ENCODE data around the gene NRBP1. TPM values are rescaled to one million over a fixed set of nuclear protein-coding genes. Genes with fewer than 3 reads are reported as not detected.

Gene NRBP1
- total RNA-seq = 104 and 112 TPM in 2 replicates

DNA sequence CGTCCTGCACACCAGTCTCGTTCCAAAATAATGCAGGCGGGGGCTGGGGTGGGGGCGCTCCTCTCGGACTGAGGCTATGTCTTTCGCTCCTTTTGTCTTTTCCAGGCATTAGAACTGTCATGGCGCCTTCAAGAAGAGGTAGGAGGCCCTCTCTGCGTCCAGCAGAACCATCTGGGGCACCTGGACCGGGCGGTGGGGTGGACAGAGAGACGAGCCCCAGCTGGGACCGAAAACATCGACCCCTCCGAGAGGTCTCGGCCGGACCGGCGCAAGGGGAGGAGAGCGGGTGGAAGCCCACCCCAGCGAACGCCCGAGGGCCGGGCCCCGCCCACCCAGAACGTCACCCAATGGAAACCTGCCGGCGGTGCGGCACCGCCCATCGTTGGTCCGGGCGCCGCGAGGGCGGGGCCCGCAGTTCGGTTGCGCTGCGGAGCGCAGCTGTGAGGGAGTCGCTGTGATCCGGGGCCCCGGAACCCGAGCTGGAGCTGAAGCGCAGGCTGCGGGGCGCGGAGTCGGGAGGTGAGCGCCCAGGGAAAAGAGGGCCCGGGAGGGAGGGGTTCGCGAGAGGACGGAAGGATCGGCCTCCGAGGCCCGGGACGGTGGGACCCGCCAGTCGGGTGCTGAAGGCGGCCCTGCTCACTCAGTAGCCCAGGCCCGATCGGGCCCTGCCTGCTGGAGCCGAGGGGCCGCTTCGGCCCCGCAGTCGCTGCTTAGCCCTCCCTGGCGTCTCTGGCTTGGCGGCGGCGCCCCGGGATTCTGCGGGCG lies at the start of gene NRBP1:
Gene NRBP1, plus strand, starts transcription at position 419 of the 765 bp plus-strand sequence. CDS start 4,643 bp downstream, outside the sequence.

DNA sequence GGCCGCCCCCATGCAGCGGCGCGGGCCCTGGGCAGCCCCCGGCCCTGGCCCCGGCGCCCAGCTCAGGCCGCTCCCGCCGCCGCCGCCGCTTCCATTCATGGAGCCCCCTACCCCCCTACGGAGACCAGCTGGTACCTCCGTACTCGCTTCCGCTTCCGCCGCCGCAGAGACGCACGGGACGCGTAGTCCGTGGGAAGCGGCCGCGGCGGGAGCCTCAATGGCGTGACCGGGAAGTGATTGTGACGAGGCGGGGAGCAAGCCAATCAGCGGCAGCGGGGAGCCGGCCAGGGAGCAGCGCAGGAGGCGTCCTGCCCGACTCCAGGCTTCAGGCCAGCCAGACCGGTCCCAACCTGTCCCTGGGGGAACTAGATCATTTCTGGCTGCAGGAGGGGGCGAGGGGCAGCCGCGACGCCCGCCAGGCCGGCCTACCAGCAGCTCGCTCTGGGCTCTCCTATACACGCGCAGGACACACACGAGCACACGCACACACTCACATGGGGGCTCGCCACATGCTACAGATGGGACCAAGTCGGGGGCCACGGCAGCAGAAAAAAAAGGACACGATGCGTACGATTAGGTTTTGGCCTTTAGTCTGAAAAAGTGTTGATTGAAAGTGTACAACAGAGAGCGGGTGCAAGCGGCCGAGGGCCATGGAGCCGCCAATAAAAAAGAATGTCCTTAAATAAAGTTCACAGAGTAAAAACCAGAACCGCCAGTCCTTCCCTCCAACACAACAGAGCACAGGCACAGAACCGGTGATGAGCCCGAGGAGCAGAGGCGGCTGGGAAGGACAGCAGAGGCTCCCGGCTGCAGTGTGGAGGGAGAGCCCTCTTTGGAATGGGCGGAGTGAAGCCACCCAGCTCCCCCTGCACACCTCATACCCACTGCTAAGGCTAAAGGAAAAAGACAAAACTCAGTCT lies 47.5 kb upstream of the NRBP1 start, which contains the start of gene ZNF513:
Gene ZNF513, minus strand, starts transcription at position 109 of the 920 bp plus-strand sequence. CDS start 208 bp downstream, outside the sequence.

DNA sequence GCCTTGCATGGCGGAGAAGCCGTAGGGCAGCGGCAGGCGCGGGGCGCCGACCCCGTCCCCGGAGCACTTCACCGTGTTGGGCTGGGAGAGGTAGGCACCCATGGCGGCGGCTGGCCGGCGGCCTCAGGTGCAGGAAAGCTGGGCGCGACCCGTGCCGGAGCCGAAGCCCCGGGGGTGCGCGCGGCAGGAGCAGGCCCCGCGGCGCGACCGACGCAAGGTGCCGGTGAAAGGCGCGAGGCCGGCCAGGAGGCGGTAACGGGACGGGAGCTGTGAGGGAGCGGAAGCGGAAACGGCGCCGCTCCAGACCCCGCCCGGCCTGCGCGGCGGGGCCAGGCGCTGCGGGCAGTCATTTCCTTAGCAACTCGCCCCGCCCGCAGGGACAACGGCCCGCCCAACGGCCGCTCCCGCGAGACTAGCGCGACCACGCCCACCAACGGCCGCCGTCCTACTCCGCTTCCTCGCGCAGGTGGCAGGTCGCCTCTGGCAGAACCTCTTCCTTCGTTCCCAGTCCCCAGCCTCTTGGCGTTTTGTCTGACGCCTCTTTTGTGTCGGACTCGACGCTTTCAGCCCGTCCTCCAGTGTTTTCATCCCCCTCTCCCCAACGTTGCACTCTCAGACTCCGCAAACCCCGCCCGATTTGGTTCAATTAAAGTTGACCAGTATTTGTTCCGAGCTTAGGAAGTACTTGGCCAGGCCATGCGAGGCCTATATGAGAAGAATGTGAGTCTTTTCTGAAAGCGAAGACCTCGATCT lies 18.9 kb upstream of the NRBP1 start, which contains the start of gene PPM1G:
Gene PPM1G, minus strand, starts transcription at position 271 of the 753 bp plus-strand sequence. Its CDS starts 169 bp downstream, at position 102.

DNA sequence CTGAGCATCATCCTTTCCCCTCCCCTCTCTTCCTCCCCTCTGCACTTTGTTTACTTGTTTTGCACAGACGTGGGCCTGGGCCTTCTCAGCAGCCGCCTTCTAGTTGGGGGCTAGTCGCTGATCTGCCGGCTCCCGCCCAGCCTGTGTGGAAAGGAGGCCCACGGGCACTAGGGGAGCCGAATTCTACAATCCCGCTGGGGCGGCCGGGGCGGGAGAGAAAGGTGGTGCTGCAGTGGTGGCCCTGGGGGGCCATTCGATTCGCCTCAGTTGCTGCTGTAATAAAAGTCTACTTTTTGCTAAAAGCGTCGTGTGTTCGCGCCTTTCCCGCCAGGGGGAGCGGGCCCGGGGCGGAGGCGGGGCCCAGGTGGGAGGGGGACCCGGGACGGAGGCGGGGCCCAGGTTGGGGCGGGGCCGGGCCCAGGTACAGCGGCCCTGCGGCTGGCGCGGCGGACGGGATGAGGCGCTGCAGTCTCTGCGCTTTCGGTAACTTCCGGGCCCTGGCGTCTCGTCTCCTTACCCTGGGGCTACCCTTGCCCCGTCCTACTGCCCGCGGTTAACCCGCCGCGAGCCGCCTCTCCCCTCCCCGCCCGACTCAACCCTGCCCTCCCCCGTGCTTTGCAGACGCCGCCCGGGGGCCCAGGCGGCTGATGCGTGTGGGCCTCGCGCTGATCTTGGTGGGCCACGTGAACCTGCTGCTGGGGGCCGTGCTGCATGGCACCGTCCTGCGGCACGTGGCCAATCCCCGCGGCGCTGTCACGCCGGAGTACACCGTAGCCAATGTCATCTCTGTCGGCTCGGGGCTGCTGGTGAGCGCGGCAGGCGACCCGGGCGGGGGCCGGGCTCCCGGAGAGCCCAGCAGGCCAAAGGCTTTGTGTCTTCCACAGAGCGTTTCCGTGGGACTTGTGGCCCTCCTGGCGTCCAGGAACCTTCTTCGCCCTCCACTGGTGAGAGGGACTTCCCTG lies 13.8 kb downstream of the NRBP1 start, which contains the start of gene KRTCAP3:
Gene KRTCAP3, plus strand, starts transcription at position 424 of the 962 bp plus-strand sequence. Its CDS starts 32 bp downstream, at position 456.

DNA sequence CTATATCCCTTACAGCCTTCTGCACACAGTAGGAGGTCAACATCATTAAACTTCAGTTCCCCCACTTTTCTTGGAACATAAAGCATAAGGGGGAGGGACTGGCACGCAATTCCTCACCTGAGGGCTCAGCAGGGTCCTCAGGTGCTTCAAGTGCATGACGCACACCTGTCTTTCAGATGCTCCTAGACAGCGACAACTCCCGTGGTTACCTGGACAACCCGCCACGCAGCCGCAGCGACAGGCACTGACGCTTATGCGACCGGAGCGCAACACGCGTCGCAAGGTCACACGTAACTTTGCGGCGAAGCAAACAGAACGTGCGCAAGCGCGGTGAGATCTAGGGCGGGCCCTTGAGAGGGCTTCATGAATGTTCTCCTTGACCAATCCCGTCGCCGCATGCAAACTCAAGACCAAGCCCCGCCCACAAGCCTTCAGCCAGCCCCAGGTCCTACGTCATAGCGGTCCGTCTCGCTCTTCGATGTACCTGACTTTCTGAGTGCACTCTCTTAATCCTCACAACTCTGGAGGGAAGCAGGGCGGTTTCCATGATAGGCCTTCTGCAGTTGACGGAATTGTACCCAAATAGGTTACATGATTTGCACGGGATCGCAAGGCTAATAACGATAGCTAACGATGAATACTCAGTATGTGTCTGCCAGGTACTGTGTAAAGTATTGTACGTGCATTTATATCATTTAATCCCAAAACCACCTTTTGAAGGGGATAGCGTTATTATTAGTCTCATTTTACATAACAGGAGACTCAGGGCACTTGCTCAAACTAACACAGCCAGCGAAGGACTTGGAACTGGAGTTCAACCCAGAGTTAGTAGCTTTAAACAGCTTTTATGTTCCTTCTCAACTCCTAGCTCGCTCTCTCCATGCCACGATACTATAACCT lies 61.3 kb downstream of the NRBP1 start, which contains the start of gene IFT172:
Gene IFT172, minus strand, starts transcription at position 246 of the 900 bp plus-strand sequence. Its CDS starts 90 bp downstream, at position 156.

Other genes with a start within 250 kb of the NRBP1 start
- 128 and 271 TPM in 2 replicates for gene ATRAID, start 216.6 kb upstream of the NRBP1 start, total RNA-seq
- gene SLC5A6, start 216.4 kb upstream of the NRBP1 start, total RNA-seq = 20.8 and 37.6 TPM in 2 replicates
- 32.1 and 72.8 TPM in 2 replicates for gene CAD, start 211.3 kb upstream of the NRBP1 start, total RNA-seq
- gene SLC30A3, start 165.6 kb upstream of the NRBP1 start, total RNA-seq = 0.09 TPM in 1 of 2 replicates, not detected in the other
- gene DNAJC5G, start 153.2 kb upstream of the NRBP1 start, total RNA-seq = not detected in 2 replicates
- not detected in 2 replicates for gene TRIM54, start 146.2 kb upstream of the NRBP1 start, total RNA-seq
- 0.30 and 0.42 TPM in 2 replicates for gene UCN, start 120.2 kb upstream of the NRBP1 start, total RNA-seq
- 73.6 and 107 TPM in 2 replicates for gene MPV17, start 105.5 kb upstream of the NRBP1 start, total RNA-seq
- gene GTF3C2, start 71.9 kb upstream of the NRBP1 start, total RNA-seq = 28.8 and 35.8 TPM in 2 replicates
- 17.8 and 23.0 TPM in 2 replicates for gene EIF2B4, start 58.3 kb upstream of the NRBP1 start, total RNA-seq
- 113 and 139 TPM in 2 replicates for gene SNX17, start 58.0 kb upstream of the NRBP1 start, total RNA-seq
- 9.8 and 11.6 TPM in 2 replicates for gene ZNF513, start 47.9 kb upstream of the NRBP1 start, total RNA-seq
- gene PPM1G, start 19.0 kb upstream of the NRBP1 start, total RNA-seq = 56.4 and 77.7 TPM in 2 replicates
- not detected in 2 replicates for gene KRTCAP3, start 13.8 kb downstream of the NRBP1 start, total RNA-seq
- 35.2 and 43.1 TPM in 2 replicates for gene IFT172, start 61.1 kb downstream of the NRBP1 start, total RNA-seq
- gene FNDC4, start 66.6 kb downstream of the NRBP1 start, total RNA-seq = 10.7 and 17.3 TPM in 2 replicates
- gene GCKR, start 68.2 kb downstream of the NRBP1 start, total RNA-seq = 0.51 and 0.89 TPM in 2 replicates
- gene ZNF512, start 154.4 kb downstream of the NRBP1 start, total RNA-seq = 19.3 and 38.0 TPM in 2 replicates
- gene CCDC121, start 200.4 kb downstream of the NRBP1 start, total RNA-seq = 0.83 and 1.8 TPM in 2 replicates
- 26.4 and 40.8 TPM in 2 replicates for gene GPN1, start 200.4 kb downstream of the NRBP1 start, total RNA-seq
- gene SUPT7L, start 235.0 kb downstream of the NRBP1 start, total RNA-seq = 17.0 and 25.2 TPM in 2 replicates
- 29.7 and 30.5 TPM in 2 replicates for gene SLC4A1AP, start 235.3 kb downstream of the NRBP1 start, total RNA-seq

Measured in smooth muscle cell of the umbilical artery (primary cell).